GM19468 (cell line): Measurements from ENCODE around the gene KIAA0825.
"Not testable (repeated sequence)": the region's sequence is repeated elsewhere in the genome, so short reads cannot be mapped to it uniquely, and the experiment has no call there.

Experiments used
- ATAC-seq: cut with Tn5 transposase; IDR thresholded peaks from one replicate; pipeline ENCODE4 v1.9.1; 2021; ENCODE audit warnings: mild to moderate bottlenecking, moderate library complexity, moderate number of reproducible peaks; ENCODE audit not compliant: unreplicated experiment; ENCODE audit errors: extremely low read depth

The KIAA0825 gene

GRCh38 chr5:94577466-94578245 is 40.7 kb downstream of the KIAA0825 start:
- peak; percentile 67 for ATAC-seq

- ATAC-seq, result no peak
Observed at GRCh38 chr5:94575196-94575595, 43.2 kb downstream of the KIAA0825 start.

GRCh38 chr5:94573349-94573748 is 45.1 kb downstream of the KIAA0825 start:
- not testable (repeated sequence) for ATAC-seq

GRCh38 chr5:94571415-94571814 is 47.0 kb downstream of the KIAA0825 start:
- no peak for ATAC-seq

- no peak for ATAC-seq
Observed at GRCh38 chr5:94564812-94565211, 53.6 kb downstream of the KIAA0825 start.

- ATAC-seq, result no peak
Observed at GRCh38 chr5:94562327-94562971, 56.0 kb downstream of the KIAA0825 start.

GRCh38 chr5:94558028-94558427 is 60.4 kb downstream of the KIAA0825 start:
- no peak for ATAC-seq

GRCh38 chr5:94551858-94552257 is 66.5 kb downstream of the KIAA0825 start:
- no peak for ATAC-seq

GRCh38 chr5:94545870-94546625 is 72.4 kb downstream of the KIAA0825 start:
- no peak for ATAC-seq

- ATAC-seq, result no peak
Observed at GRCh38 chr5:94544875-94545547, 73.4 kb downstream of the KIAA0825 start.

GRCh38 chr5:94544031-94544650 is 74.3 kb downstream of the KIAA0825 start:
- no peak for ATAC-seq

GRCh38 chr5:94540856-94541494 is 77.4 kb downstream of the KIAA0825 start:
- ATAC-seq, result no peak

- ATAC-seq, result no peak
Observed at GRCh38 chr5:94538260-94538659, 80.1 kb downstream of the KIAA0825 start.

- ATAC-seq, result no peak
Observed at GRCh38 chr5:94526706-94527105, 91.7 kb downstream of the KIAA0825 start.

- ATAC-seq, result peak; percentile 70
Observed at GRCh38 chr5:94524841-94525697, 93.3 kb downstream of the KIAA0825 start.

- ATAC-seq, result no peak
Observed at GRCh38 chr5:94523018-94523417, 95.4 kb downstream of the KIAA0825 start.

- no peak for ATAC-seq
Observed at GRCh38 chr5:94522117-94522516, 96.3 kb downstream of the KIAA0825 start.
